HepG2 (cell line): Measurements from ENCODE around the gene IRX2. TPM values are rescaled to one million over a fixed set of nuclear protein-coding genes. Genes with fewer than 3 reads are reported as not detected.

Source experiments
- ATAC-seq: fragments of 200-7000 bp; cut with Tn5 transposase; 3 replicates; pipeline ENCODE4 v1.9.1; 2020; ENCODE audit warnings: mild to moderate bottlenecking, moderate library complexity
- BruUV-seq: library from RNA; stranded (reverse); fragments of 400-500 nt; replicated peaks from 2 replicates; lab custom pipeline; 2021; lab: Mats Ljungman, UMichigan
- CTCF ChIA-PET: fragments of 300-600 bp; formaldehyde crosslinking; extraction: SDS; loops from one replicate; lab custom pipeline; 2021; ENCODE audit warnings: low total read pairs, inconsistent platforms, low intra/inter-chr PET ratio; lab: Yijun Ruan, JAX
- POLR2A ChIA-PET: fragments of 350-600 bp; sonication (Branson Sonifier 250); formaldehyde crosslinking; loops from one replicate; lab custom pipeline; 2020; ENCODE audit warnings: antibody characterized with exemption, inconsistent platforms; lab: Yijun Ruan, JAX
- DNase-seq: peaks from one replicate; pipeline ENCODE4 v3.0.0-alpha.2; 2015; ENCODE audit warnings: low spot score
- FAIRE-seq: peaks from 3 replicates; lab custom pipeline; 2011; peaks lifted over from hg19 to GRCh38; lab: Jason Lieb, UNC
- H2AFZ ChIP-seq: one replicate; pipeline ENCODE4 v1.6.1; 2011; ENCODE audit warnings: low read length, inconsistent platforms
- H3K27ac ChIP-seq: fragments of 300-600 bp; 3 replicates; pipeline ENCODE4 v1.8.0; 2011; ENCODE audit warnings: mixed run types, mild to moderate bottlenecking, mixed read lengths, low read length, inconsistent platforms; ENCODE audit not compliant: insufficient read depth; ENCODE audit errors: extremely low read length
- H3K27me3 ChIP-seq, 2 experiments: fragments of 200-600 bp in 1 of 2; 2 replicates in 1 of 2; 3 replicates in 1 of 2; pipeline versions ENCODE4 v1.6.0 to v1.8.0; 2011; ENCODE audit warnings: low read length in 2 of 2, mild to moderate bottlenecking in 2 of 2, moderate library complexity in 2 of 2, inconsistent platforms in 1 of 2; ENCODE audit not compliant: insufficient read depth in 2 of 2, control insufficient read depth in 1 of 2
- H3K36me3 ChIP-seq, 2 experiments: fragments of 200-600 bp in 1 of 2; replicated peaks in 1 of 2; 2 replicates in 1 of 2; 3 replicates in 1 of 2; pipeline versions ENCODE4 v1.5.1 to v1.8.0; 2011; ENCODE audit warnings: low read length in 2 of 2, inconsistent platforms in 1 of 2; ENCODE audit not compliant: insufficient read depth in 2 of 2, control insufficient read depth in 1 of 2
- H3K4me1 ChIP-seq: 2 replicates; pipeline ENCODE4 v1.5.1; 2012; ENCODE audit warnings: low read length, inconsistent platforms; ENCODE audit not compliant: insufficient read depth
- H3K4me2 ChIP-seq: 2 replicates; pipeline ENCODE4 v1.6.0; 2011; ENCODE audit warnings: low read depth, low read length, inconsistent platforms
- H3K4me3 ChIP-seq, 3 experiments: fragments of 200-600 bp in 1 of 3; sonication (generic), shearing (Covaris generic) in 1 of 3; replicated peaks in 1 of 3; 2 replicates each; pipeline ENCODE4 v1.5.1; 2011 to 2016; ENCODE audit warnings: low read length in 3 of 3, inconsistent platforms in 2 of 3, low read depth in 2 of 3, mild to moderate bottlenecking in 2 of 3, control low read depth in 1 of 3, mixed read lengths in 1 of 3; ENCODE audit not compliant: insufficient read depth in 1 of 3
- H3K79me2 ChIP-seq: one replicate; pipeline ENCODE4 v1.6.1; 2011; ENCODE audit warnings: low read length, inconsistent platforms; ENCODE audit not compliant: insufficient read depth
- H3K9ac ChIP-seq: 2 replicates; pipeline ENCODE4 v1.6.0; 2011; ENCODE audit warnings: mild to moderate bottlenecking, low read depth, low read length, inconsistent platforms; ENCODE audit not compliant: insufficient read depth
- H3K9me3 ChIP-seq: 2 replicates; pipeline ENCODE4 v1.5.1; 2012; ENCODE audit warnings: mild to moderate bottlenecking, low read length
- H4K20me1 ChIP-seq: 2 replicates; pipeline ENCODE4 v1.6.0; 2011; ENCODE audit warnings: inconsistent platforms, mild to moderate bottlenecking, low read length, moderate library complexity; ENCODE audit not compliant: insufficient read depth
- CHD4 ChIP-seq: fragments of 200-600 bp; sonication (generic); IDR thresholded peaks from 2 replicates; pipeline ENCODE4 v1.7.0; 2017; ENCODE audit warnings: mild to moderate bottlenecking, low read length, borderline replicate concordance
- FOXA1 ChIP-seq, 2 experiments: fragments of 450-650 bp in 1 of 2; sonication (generic) in 1 of 2; formaldehyde crosslinking in 1 of 2; IDR thresholded peaks; 2 replicates each; pipeline versions ENCODE4 v1.4.0 to v1.6.1; 2016 to 2020; ENCODE audit warnings: missing genetic modification reagents in 1 of 2
- IRX3 ChIP-seq: sonication (generic); formaldehyde crosslinking; IDR thresholded peaks from 2 replicates; pipeline ENCODE4 v1.8.1; 2023; ENCODE audit warnings: mild to moderate bottlenecking, low read depth, missing genetic modification reagents, borderline replicate concordance
- KDM6A ChIP-seq: IDR thresholded peaks from 2 replicates; pipeline ENCODE4 v1.6.1; 2016; ENCODE audit warnings: low read depth
- SOX13 ChIP-seq, 3 experiments: fragments of 450-650 bp in 1 of 3; sonication (generic) in 1 of 3; formaldehyde crosslinking in 1 of 3; IDR thresholded peaks in 2 of 3; conservative IDR thresholded peaks in 1 of 3; 2 replicates each; pipeline versions ENCODE4 v1.5.0 to v1.6.1; 2016 to 2020; ENCODE audit warnings: antibody characterized with exemption in 1 of 3, mild to moderate bottlenecking in 1 of 3, missing compliant biosample characterization in 1 of 3, missing genetic modification reagents in 1 of 3, moderate library complexity in 1 of 3
- TEAD2 ChIP-seq: sonication (generic); formaldehyde crosslinking; IDR thresholded peaks from 2 replicates; pipeline ENCODE4 v1.9.0; 2021; ENCODE audit warnings: missing genetic modification reagents
- whole genome bisulfite sequencing: methylation state at CpG from one replicate; pipeline ENCODE4 v1.1.6; 2017; ENCODE audit warnings: low lambda C conversion rate; 5-methylcytosine and 5-hydroxymethylcytosine counted together
- in situ Hi-C: cut with HindIII; loops from 2 replicates; pipeline ENCODE4 v1.10.0; 2017; ENCODE audit warnings: low pct_unique_long_range_greater_than_20kb; ENCODE audit not compliant: extremely low pct_ligation_motif_present
- intact Hi-C: fragments of 100-400 bp; cut with micrococcal nuclease; formaldehyde crosslinking; loops from one replicate; pipeline ENCODE4 v1.10.0; 2022; ENCODE audit not compliant: unreplicated experiment
- polyA plus RNA-seq, 8 experiments: library from polyadenylated mRNA; depleted of rRNA in 3 of 8; stranded (reverse) in 7 of 8; unstranded in 1 of 8; fragments of >200 nt; fragmentation: Illumina TruSeq in 4 of 8; extraction: Trizol in 4 of 8; gene quantifications; 2 replicates each; pipeline versions ENCODE4 v1.2.1 to v1.2.3, GENCODE V29; 2011 to 2016; ENCODE audit warnings: low read depth in 4 of 8, missing spikeins in 1 of 8, mixed read lengths in 1 of 8; ENCODE audit not compliant: insufficient read depth in 1 of 8
- total RNA-seq, 5 experiments: library from RNA; depleted of rRNA; stranded (reverse); fragments of >200 nt; fragmentation: Illumina TruSeq; extraction: Trizol; gene quantifications; 2 replicates each; pipeline ENCODE4 v1.2.3, GENCODE V29; 2016; ENCODE audit warnings: low read depth in 1 of 5

IRX2 gene
- total and polyA plus RNA-seq, 2 of the 13 experiments (the other 11 are each of a cell fraction or from before 2014, with no cell fraction given): not detected

GRCh38 chr5:2755681-2756171 lies 4.2 kb upstream of the IRX2 start (continued):
- TF ChIP-seq IRX3 (CRISPR knock-in tag): no peak
- TF ChIP-seq FOXA1 (IDR thresholded peaks at IDR 0.05): no peak
- no peak for TF ChIP-seq FOXA1 (CRISPR knock-in tag; IDR thresholded peaks at IDR 0.05)
- no peak for TF ChIP-seq KDM6A (CRISPR knock-in tag)
- no peak for TF ChIP-seq CHD4
- TF ChIP-seq SOX13 (IDR thresholded peaks at IDR 0.05): no peak
- no peak for TF ChIP-seq SOX13 (CRISPR knock-in tag; conservative IDR thresholded peaks at IDR 0.05 in 1 of 2, IDR thresholded peaks at IDR 0.05 in 1 of 2)

- no TSS peak for BruUV-seq
- 66% methylated on average over 59 of the region's 63 CpGs for WGBS
- DNase-seq (no peak), ATAC-seq (no peak), FAIRE-seq (no peak)
- no peak overlapping the region for H2AFZ ChIP-seq
- H3K27me3 ChIP-seq: peaks cover 0 to 32% of the 10 kb centered on the region in 2 experiments; a peak in 4 of 5 replicates
- no peaks in the 10 kb centered on the region for H3K4me1 ChIP-seq
- H3K9me3 ChIP-seq: no peaks in the 10 kb centered on the region; the same call in 1 of the 2 replicates
- no peak overlapping the region for H3K9ac ChIP-seq
- no peaks in the 10 kb centered on the region for H3K36me3 ChIP-seq
- TF ChIP-seq TEAD2: no peak
- H3K4me3 ChIP-seq: no peak overlapping the region
- in situ Hi-C loops: no loop called here
- H4K20me1 ChIP-seq: no peaks in the 10 kb centered on the region
- ChIA-PET CTCF (no interaction called here), POLR2A (no interaction called here)
- no peak overlapping the region for H3K4me2 ChIP-seq
- no peak overlapping the region for H3K27ac ChIP-seq
- H3K79me2 ChIP-seq: no peaks in the 10 kb centered on the region
- intact Hi-C loops: no loop called here
Observed at GRCh38 chr5:2755076-2755680, 3.7 kb upstream of the IRX2 start.
